Stimulated activated CD8-positive, alpha-beta memory T cell treated with anti-CD3 and anti-CD28 coated beads, Interleukin-12 subunit alpha, Interleukin-12 subunit beta, amount 100 ng/mL, for 1 hour (primary cell): Measurements from ENCODE around the gene LRP1B.

Experiments used
- DNase-seq: peaks from one replicate; pipeline ENCODE4 v3.0.0-alpha.2; 2020; ENCODE audit warnings: low read depth

Gene LRP1B

DNA sequence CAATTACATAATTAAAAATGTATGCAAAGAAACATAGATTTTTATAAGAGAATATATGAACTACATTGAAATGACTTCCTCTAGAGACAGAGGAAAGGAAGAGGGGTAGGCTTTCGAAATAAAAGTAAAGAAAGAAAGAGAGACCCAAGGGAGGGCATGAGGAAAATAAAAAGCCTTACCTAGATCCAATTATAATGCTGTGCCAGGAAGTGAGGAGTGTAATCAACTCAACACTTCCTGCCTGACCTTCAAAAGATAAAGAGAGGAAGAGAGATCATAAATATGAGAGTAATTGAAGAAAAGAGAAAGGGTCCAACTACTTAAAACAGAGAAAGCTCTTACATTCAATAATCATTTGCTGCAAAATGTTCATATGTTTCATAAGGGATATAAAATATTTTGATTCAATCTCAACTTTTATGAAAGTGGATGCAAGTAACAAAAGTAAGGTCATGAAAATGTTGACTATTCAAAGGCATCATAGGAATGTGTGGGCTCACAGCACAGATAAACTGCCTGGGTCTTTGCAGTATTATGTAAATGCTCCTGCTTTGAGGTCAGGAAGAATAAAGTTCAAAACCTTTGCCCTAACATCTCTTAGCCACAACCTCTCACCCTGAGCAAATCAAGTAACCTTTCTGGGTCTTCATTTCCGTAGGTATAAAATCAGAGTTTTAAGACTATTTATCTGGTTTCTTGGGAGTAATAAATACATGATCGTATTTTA is 1237.7 kb downstream of the LRP1B start:
- no peak for DNase-seq

DNA sequence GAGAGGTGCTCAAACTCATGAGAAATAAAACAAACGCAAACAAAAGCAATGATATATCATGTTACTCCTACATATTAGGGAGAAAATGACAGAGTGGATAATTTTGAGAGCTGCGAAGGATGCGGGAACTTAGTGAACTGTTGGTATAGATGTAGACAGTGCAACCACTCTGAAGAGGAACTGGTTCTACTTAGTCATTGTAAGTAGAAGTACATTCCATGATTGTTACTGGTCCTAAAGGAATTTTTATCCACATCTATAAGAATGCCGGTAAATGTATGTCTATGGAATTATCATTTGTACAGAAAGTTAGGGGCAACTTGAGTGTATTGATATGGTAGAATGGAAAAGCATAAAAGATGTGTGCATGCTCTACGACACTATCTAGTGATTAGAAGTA is 1238.4 kb downstream of the LRP1B start:
- no peak for DNase-seq

DNA sequence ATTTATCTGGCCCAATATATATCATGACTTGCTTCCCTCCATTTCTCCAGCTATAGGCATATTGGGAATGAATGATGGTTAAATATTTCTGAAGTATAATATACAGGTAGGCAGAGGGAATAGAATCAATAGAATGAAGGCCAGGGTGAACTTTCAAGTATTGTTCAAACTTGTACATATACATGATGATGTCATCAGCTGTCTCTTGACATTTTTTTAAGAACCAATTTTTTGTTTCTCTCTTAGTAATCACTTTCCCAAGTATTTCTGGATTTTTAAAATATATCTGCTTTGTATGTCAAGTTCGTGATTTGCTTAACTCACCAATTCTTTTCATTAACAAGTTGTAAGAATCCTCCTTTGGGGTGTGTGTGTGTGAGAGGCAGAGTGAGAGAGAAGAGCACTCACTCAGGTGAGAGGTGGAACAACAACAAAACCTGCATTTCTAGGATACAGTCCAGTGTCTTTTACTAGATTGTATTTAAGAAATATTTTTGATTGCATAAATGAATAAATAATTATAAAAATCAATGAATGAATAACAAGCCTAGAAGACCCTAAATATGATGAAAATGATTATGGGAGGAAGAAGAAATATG is 1239.1 kb downstream of the LRP1B start:
- DNase-seq = no peak

DNA sequence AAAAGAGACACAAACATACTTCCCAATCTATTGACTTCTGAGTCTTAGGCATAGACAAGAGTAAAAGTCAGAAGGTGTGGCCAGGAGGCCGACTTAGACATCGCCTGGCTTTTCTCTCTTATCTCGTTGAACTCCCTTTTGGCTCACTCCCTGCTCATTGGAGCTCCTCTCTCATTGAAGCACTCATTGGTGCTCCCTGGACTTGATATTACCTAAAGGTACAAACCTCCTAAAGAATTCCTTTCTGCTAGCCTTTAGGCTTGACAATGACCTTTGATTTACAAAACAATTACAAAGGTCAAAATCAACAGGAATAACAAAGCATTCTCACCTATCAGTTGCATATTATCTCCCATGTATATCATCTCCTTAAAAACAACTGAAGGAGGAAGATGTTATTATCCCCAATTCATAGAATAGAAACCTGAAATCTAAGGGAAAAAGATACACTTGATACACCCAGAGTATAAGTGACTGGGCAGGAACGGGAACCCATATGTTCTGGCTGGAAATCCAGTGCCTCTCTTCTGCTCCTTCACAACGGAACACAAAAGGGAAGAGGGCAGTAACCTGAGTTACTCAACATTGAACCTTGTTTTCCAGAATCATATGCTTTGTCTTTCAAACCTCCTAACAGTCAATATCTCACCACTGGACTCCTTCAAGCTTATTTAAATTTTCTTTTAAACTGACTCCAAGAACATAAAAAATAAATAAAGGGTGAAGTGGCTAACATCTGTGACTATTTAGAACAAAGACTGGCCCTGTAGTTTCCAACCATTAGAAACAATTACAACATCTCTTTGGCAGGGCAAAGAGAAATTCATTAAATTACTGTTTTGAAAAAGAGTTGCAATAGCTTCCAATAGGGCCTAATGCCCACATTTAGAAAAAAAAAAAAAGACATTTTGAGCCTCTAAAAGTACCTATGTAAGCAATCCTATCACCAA is 1247.9 kb downstream of the LRP1B start:
- no peak for DNase-seq

DNA sequence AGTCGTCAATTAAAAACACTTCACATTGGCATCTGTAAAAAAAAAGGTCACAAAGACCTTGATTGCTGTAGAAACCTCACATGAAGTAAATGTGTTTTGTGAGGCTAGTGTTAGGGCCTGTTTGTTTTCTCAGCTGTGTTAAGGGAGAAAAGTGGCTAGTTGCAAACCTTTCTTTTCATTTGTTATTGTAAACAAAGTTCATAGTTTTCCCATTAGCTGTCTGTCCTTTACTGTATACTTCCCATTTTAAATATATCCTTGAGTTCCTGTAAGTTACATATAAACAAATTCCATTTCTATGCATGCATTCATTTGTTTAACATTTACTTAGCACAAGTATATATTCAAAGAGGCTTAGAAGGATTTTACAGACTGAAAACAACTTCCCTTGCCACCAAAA is 1250.2 kb downstream of the LRP1B start:
- DNase-seq = no peak

DNA sequence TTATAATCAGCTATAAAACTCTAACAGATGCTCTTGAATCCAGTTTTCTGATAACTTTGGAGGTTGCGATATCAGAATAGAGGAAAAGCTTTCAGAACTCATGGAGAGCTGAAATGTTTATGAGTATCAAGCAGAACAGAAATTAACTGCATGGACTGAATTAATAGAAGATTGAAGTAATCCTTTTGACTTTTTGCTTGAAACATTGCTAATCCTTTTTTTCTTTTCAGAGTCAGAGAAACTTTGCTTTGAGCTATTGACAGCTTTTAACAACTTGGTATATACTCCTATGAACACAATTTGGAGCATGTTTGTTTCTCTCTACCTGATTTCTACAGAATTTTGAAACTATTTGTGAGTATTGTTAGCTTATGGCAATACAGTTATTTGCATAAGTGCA is 1254.8 kb downstream of the LRP1B start:
- DNase-seq = no peak

DNA sequence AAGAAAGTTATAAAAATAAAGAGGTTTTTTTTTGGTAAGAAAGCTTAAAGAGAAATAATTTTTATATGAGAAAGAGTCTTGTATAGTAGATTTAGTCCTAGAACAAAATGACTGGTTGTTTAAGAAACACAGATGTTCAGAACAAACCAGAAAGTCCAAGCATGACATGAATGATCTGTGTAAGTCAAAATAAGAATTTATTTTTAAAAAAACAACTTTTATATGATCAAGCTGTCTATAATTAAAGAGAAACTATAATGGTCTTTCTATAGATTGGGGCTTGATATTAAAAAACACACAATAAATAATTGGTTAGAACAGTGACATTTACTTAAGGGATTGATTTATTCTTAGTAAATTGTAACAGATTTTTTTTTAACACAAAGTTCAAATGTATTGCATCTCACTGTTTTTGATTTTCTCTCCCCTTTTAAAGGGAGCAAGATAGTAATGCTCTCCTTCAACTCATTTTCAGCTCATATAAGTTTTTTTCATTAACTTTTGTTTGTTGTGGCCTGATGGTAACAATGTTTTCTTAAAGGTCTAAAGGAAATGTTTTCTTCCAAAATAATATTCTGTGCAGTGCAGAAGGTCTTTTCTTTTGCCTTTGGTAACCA is 1256.8 kb downstream of the LRP1B start:
- no peak for DNase-seq

DNA sequence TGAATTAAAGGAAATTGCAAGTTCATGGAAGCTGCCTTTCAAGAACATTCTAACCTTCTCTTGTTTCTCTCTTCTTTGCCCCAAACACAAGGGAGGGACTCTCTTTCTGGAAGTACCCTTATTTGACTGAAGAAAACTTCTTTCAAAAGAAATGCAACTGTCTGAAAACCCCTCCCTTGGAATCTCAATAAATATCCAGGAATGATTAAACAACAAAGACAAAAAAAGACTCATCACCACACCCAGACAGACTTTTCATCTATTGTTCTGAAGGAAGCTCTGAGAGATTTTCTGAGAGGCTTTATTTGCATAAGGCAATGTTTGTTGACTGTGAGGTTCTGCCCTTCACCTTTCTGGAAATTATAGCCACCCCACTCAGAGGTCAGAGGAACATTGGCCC is 1260.9 kb downstream of the LRP1B start:
- no peak for DNase-seq

DNA sequence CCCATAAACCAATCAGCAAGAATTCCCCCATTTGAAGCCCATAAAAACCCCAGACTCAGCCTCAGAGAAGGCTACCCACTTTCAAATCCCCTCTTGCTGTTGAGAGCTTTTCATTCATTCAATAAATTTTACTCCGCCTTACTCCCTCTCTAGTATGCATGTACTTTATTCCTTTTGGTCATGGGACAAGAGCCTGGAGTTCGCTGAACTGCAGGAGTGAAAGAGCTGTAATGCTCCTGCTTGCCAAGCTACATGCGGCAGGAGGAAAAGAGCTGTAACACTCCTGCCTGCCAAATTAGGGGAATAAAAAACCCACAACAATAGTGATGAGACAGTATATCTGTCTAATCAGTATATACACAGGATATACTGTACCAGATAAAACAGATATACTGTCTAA is 1261.7 kb downstream of the LRP1B start:
- DNase-seq = no peak

DNA sequence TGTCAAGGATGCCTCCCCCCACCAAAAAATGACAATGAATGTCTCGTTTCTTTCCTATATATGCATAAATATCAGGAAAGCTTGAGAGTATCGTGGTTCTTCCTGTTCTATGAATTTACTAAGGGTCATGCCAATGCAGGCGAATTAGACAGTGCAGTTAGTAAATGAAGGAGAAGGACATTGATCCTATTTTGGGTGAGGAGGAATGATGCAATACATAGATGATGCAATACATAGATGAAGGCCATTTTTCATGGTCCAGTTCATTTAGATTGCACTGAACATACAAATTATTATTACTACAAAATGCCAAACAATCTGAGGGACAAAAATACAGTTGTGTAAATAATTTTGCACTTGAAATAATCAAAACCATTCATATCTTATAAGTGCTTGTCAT is 1265.0 kb downstream of the LRP1B start:
- DNase-seq = no peak

DNA sequence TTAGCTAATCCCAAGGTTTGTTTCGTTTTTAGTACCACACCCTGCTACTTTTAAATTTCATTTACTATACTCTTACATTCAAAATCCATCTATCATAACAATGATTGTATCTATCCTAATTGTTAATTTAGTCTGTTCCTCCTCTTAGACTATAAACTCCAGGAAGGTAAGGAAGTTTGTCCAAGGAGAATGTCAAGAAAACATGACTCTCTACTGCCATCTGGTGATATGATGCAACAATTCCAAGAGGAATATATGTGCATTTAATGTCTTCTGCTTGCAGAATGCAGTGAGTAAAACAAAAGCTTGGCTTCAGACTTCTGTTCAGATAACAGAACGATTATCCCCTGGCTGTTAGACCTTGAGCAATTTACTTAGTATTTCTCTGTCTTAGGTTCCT is 1267.1 kb downstream of the LRP1B start:
- DNase-seq = no peak

DNA sequence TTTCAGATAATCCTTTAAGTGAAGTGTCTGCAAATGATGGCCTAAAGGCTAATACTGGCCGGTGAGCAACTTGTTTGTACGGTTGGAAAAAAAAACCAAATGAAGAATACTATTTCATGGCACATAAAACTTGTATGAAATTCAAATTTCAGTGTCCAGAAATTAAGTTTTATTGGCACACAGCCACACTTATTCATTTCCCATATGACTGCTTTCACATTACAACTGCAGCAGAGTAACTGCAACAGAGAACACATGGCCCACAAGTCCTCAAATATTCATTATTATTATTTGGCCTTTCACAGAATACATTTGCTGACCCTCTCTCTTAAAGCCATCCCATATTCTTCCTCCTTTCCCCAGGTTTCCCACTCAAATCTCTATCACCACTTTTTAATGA is 1268.6 kb downstream of the LRP1B start:
- no peak for DNase-seq

DNA sequence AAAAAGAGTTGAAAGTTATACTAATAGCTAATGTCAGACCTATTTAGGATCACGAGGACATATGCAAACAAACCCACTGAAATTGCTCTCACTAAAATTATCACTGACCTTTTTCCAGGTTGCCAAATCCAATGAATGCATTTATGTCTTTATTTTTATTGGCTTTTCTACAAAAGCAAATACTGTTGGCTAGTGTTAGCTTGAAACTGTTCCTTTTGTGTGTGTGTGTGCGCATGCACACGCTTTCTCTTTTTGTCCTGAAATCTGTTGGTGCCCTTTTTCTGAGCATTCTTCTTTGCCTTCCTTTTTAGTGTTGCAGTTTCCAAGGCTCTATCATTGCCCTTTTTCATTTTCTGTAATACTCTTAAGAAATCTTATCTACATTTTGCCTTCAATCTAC is 1269.2 kb downstream of the LRP1B start:
- no peak for DNase-seq

DNA sequence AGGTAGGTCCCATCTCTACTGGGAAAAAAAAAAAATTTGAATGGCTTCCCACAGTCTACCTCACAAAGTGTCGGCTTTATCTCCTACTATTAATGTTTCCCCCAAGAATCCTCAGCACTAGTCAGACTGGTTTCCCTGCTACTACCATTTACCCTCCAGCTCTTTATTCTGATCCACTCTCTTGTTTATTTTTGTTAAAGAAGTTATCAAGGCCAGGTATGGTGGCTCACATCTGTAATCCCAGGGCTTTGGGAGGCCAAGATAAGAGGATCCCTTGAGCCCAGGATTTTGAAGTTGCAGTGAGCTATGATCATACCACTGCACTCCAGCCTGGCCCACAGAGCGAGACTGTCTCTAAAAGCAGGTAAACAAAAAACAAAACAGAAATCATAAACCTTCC is 1275.3 kb downstream of the LRP1B start:
- no peak for DNase-seq

DNA sequence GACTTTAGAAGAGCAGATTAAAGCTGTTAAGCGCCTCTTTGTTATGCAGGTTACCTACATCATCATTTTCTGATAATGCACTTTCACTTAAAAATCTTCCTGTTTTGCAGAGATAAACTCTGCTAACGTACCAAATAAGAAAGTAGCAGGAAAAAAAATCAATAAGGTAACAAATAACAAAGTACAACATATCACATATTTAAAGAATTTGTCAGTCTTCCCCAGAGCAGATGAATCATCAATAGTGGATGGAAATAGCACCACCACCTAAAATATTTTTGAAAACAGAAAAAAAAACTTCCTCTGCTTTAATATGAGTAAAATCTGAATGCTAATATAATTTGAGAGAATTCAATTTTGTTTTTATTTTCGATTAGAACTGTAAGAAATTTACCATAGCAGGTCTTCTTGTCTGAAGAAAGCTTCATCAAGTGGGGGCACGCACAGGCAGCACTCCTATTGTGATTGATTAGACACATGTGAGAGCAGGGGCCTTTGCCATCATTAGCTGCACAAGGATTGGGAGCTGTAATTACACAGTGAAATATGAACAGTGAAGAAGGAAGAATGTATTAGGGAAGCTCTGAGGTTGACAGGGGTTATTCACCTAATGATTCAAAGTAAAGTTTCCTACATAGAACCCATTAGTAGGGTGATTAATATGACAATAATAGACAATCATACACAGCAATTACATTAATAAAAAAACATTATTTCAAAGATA is 1279.4 kb downstream of the LRP1B start:
- no peak for DNase-seq

DNA sequence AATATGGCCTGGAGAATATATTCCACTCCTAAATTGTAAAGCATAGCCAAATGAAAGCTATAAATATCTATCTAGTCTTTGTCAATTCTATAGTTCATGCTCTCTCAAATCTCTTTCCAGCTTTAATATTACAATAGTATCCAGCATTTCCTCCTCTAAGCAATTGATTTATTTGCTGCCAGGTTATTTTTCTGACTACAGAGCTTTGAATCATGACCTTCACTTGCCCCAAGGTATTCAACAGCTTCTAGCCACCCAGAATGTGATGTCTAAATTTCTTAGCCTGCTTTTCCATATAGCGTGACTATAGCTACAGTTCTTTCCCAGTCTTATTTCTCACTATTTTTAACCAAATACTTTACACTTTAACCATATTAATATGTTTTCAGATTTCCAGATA is 1287.6 kb downstream of the LRP1B start:
- DNase-seq = no peak

DNA sequence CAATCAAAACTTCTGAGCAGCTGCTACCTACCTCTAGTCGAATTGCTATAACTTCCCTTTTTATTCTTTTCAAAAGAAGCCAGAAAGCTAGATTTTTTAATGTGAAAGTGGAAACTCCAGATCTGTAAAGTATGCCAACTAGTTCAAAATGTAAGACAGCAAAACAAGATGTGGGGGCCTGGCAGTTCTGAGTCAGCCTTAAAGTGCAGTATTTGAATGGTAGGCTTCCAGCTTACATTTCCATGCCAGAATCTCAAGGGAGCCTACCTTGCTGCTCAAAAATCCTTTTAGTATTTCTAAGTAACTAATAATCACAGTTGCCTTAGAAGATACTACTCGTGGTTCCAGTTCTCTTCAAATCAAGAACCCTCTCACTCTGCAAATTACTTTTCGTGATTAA is 1288.7 kb downstream of the LRP1B start:
- no peak for DNase-seq

DNA sequence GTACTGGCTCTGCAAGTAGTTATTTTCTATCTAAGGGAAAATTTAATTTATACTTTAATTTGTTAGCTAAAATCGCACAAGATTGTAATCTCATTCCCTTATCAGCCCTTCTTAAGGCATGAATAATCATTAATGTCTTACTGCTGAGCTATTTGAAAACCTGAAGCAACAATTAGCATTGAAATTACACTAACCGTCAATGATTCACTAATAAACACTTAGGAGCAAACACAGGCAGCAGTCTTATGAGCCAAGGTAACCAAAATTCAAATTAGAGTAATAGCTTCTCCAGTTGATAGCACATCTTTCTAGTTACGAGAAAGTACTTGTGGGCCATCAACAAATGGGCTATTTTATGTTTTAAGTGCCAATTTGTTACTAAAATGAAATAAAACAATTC is 1289.7 kb downstream of the LRP1B start:
- DNase-seq = no peak

DNA sequence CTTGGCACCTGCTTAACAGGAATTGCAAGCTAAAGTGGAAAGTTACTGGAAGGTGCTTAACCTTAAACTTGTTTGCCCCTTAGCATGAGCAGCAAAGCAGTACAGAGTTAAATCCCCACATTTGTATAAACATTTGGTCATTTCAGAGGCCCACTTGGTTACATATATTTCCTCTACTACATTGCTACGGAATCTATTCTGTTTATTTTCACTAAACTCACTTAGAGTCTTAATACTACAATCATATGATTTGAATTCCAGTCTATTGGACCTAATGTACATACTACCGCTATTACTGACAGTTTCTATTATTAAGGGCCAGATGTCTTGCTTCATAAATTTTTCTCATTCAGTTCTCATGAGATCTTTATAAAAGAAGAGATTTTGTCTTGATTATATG is 1294.0 kb downstream of the LRP1B start:
- DNase-seq = no peak

DNA sequence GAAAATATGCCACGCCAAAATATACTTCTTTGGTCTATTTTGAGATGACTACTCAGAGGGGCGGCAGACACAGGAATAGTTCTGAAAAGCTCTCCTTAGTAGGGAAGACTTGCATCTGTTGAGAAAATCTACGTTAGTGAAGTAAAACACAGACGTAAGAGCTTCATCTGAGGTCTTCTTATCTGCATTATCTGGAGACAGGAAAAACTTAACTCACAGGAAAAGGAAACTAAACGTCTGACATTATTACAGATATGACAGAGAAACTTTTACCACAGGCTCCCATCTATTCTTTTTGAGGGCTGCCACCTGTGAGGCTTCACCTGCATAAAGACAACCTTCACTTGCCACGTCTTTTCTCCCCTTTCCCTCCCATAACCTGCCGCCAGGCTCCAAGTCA is 1295.7 kb downstream of the LRP1B start:
- DNase-seq = no peak

DNA sequence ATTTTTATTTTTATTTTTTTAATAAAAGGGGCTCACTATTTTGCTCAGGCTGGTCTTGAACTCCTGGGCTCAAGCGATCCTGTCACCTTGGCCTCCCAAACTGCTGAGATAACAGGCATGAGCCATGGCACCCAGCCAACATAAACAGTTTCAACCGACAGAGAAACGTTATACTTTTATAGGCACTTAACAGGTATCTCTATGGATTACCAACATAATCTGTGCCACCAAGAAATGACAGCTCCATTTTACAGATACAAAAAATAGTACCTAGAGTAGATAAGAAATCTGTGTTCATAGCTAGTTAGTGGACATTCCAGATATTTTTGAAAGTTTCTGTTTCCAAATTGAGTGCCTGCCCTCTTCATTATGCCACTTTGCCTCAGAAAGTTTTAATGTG is 1316.7 kb downstream of the LRP1B start:
- no peak for DNase-seq

DNA sequence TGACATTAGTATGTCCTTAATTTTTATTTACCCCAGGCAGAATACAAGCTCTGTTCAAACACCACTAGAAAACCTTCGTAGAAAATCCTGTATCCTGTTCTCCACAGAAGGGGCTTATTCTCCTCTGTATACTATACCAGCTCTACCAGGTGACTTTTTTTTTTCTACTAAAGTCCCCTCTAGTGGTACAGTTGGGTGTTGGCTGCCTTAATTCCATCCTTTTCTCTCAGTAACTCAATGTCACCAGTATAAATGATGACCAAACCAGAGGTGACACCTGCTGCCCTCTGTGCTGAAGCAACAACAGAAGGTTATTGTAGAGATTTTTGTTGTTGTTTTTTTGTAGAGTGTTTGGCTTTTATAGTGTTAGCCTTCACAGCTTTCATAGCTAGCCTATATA is 1322.0 kb downstream of the LRP1B start:
- no peak for DNase-seq
